NCI-H146 treated with DMSO at 0.1 percent for 48 hours (cell line): ENCODE results near the gene CGB8.
"Not testable (repeated sequence)": the region's sequence is repeated elsewhere in the genome, so short reads cannot be mapped to it uniquely, and the experiment has no call there.

Source experiments
- DNase-seq: peaks from one replicate; lab custom pipeline; 2025; ENCODE audit not compliant: unreplicated experiment; lab: John Stamatoyannopoulos, UW

The CGB8 gene

GRCh38 chr19:49031642-49032301 lies 17.1 kb downstream of the CGB8 start, which contains the start of gene CGB2:
CGB2 (plus strand) TSS chr19:49031890; CDS start chr19:49032096, 206 bp downstream.
- peak; percentile 45 for DNase-seq

GRCh38 chr19:49030323-49030722 lies 18.6 kb downstream of the CGB8 start:
- not testable (repeated sequence) for DNase-seq

- not testable (repeated sequence) for DNase-seq
Observed at GRCh38 chr19:49029749-49030148, 19.2 kb downstream of the CGB8 start.

GRCh38 chr19:49028686-49029085 lies 20.2 kb downstream of the CGB8 start:
- DNase-seq: not testable (repeated sequence)

- DNase-seq: not testable (repeated sequence)
Observed at GRCh38 chr19:49025599-49025998, 23.3 kb downstream of the CGB8 start.

- not testable (repeated sequence) for DNase-seq
Observed at GRCh38 chr19:49025088-49025487, 23.8 kb downstream of the CGB8 start.

GRCh38 chr19:49024233-49024632 lies 24.7 kb downstream of the CGB8 start, which contains the start of gene CGB3:
CGB3 (minus strand) TSS chr19:49024333; CDS start chr19:49023971, 362 bp downstream.
- not testable (repeated sequence) for DNase-seq

GRCh38 chr19:49022116-49022515 lies 26.8 kb downstream of the CGB8 start:
- no peak for DNase-seq

GRCh38 chr19:49020931-49021895 lies 27.7 kb downstream of the CGB8 start:
- no peak for DNase-seq

- DNase-seq: no peak
Observed at GRCh38 chr19:49020342-49020741, 28.6 kb downstream of the CGB8 start.

- DNase-seq: peak; percentile 20
Observed at GRCh38 chr19:49019242-49019932, 29.5 kb downstream of the CGB8 start.

- not testable (repeated sequence) for DNase-seq
Observed at GRCh38 chr19:49018388-49019241, 30.3 kb downstream of the CGB8 start.

- peak; percentile 46 for DNase-seq
Observed at GRCh38 chr19:49017666-49018351, 31.1 kb downstream of the CGB8 start.

GRCh38 chr19:49017041-49017665 lies 31.8 kb downstream of the CGB8 start, which contains the start of gene LHB:
LHB (minus strand) TSS chr19:49017091; CDS start chr19:49017081, 10 bp downstream.
- no peak for DNase-seq

- no peak for DNase-seq
Observed at GRCh38 chr19:49016067-49016839, 32.7 kb downstream of the CGB8 start.

- DNase-seq: no peak
Observed at GRCh38 chr19:49014870-49015255, 34.0 kb downstream of the CGB8 start.

GRCh38 chr19:49014123-49014869 lies 34.6 kb downstream of the CGB8 start:
- DNase-seq: no peak

GRCh38 chr19:49011194-49011593 lies 37.7 kb downstream of the CGB8 start:
- no peak for DNase-seq
